ENCODE measurements around the gene ZSCAN9. TPM values are rescaled to one million over a fixed set of nuclear protein-coding genes. Genes with fewer than 3 reads are reported as not detected.
A peak's percentile ranks its signal among the peaks of the same experiment; 100 is the strongest.

The ZSCAN9 gene
- total and polyA plus RNA-seq, 2 of the 8 experiments (the other 6 are each of a cell fraction or from before 2014, with no cell fraction given) = 10.8 to 13.6 TPM

DNA sequence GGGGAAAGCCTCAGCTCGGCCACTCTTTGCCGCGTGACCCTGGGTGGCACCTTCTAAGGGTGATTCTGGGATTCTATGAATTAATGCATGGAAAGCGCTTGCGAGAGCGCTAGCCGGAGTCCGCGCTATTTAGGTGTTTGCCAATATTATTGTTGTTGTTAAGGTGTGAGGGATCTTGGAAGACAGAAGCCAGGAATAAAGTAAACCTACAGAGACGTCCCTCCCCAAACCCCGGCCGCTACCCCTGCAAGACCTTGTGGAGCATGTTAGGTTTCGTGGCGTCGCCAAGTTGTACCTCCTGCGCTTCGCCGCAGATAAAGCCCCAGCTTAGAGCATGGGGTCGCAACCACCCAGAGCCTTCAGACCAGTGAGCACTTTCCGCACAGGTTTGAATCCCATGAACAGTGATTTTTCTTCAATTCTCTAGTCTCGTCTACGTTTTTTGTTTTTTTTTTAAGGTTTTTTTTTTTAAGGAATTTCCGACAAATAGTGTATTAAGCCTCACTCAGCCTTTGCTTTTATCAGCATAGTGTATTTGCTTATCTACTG lies 16.9 kb upstream of the ZSCAN9 start:
- Histone ChIP-seq H2AFZ (ENCODE audit: low read length) (peak overlapping the region; percentile 97; the same call in 1 of the 2 replicates), H3K14ac (ENCODE audit: insufficient read length) (no peak overlapping the region), H2AK5ac (ENCODE audit: low read depth, low read length) (no peak overlapping the region), H3K9ac (replicated peaks in 1 of 4; ENCODE audit: extremely low read depth in 1 of 4, low read depth in 3 of 4, low read length in 3 of 4) (no peak overlapping the region), H3K4ac (replicated peaks; ENCODE audit: insufficient read length, low read depth, low read length) (no peak overlapping the region), H3K79me2 (ENCODE audit: control insufficient read depth in 1 of 2, insufficient read depth in 2 of 2, low read length in 2 of 2) (no peaks in the 10 kb centered on the region), H3K23ac (ENCODE audit: insufficient read length) (no peak overlapping the region), H4K8ac (ENCODE audit: extremely low read depth, insufficient read depth, low read length) (no peak overlapping the region), H3K18ac (ENCODE audit: extremely low read depth, low read length) (no peak overlapping the region), H2BK15ac (ENCODE audit: low read length) (no peak overlapping the region), H3K56ac (replicated peaks; ENCODE audit: insufficient read length, low read depth, low read length) (no peak overlapping the region), H4K91ac (replicated peaks; ENCODE audit: insufficient read length, low read length) (no peak overlapping the region), H3K36me3 (ENCODE audit: control insufficient read depth in 2 of 4, insufficient read depth in 4 of 4, low read length in 3 of 4) (no peaks in the 10 kb centered on the region), H4K20me1 (replicated peaks in 1 of 2; ENCODE audit: control insufficient read depth in 1 of 2, insufficient read depth in 2 of 2, low read length in 2 of 2) (peaks cover 0 to 1% of the 10 kb centered on the region in 2 experiments), H2BK5ac (ENCODE audit: low read depth, low read length) (no peak overlapping the region), H3K27me3 (replicated peaks in 1 of 4; ENCODE audit: control insufficient read depth in 3 of 4, extremely low read depth in 1 of 4, insufficient read depth in 3 of 4, low read length in 3 of 4) (peaks cover 32 to 70% (median 53%) of the 10 kb centered on the region in 4 experiments), H3K4me3 (ENCODE audit: extremely low read depth in 1 of 4, insufficient read depth in 2 of 4, low read depth in 3 of 4, low read length in 4 of 4) (peak overlapping the region; percentile 31 to 71 (median 60); a peak in 7 of 8 replicates), H3K79me1 (ENCODE audit: low read depth, low read length) (no peaks in the 10 kb centered on the region), H3K23me2 (ENCODE audit: low read depth, low read length) (peaks cover 19% of the 10 kb centered on the region), H3K4me1 (replicated peaks in 1 of 4; ENCODE audit: control insufficient read depth in 3 of 4, insufficient read depth in 4 of 4, low read length in 3 of 4) (peaks cover 0 to 2% (median 0%) of the 10 kb centered on the region in 4 experiments; a peak in 2 of 7 replicates), H3K9me3 (ENCODE audit: insufficient read depth in 2 of 2, low read depth in 1 of 2, low read length in 1 of 2) (no peaks in the 10 kb centered on the region), H2BK120ac (replicated peaks; ENCODE audit: low read depth, low read length) (no peak overlapping the region), H2BK12ac (ENCODE audit: low read depth, low read length) (no peak overlapping the region), H3K4me2 (ENCODE audit: insufficient read depth in 1 of 2, low read depth in 2 of 2, low read length in 2 of 2) (peak overlapping the region; percentile 81 to 96), H3K27ac (ENCODE audit: low read depth, low read length) (no peak overlapping the region), H4K5ac (ENCODE audit: insufficient read length, low read depth, low read length) (no peak overlapping the region), H2BK20ac (ENCODE audit: low read length) (no peak overlapping the region)
- ChIA-PET POLR2A (ENCODE audit: partially characterized antibody) (interaction anchor here (1.3 to 1.4 kb wide), 2 partner anchors 45 to 127 kb away, joined by 3 read pairs; partner anchors contain the start of gene ZSCAN31), CTCF (ENCODE audit: partially characterized antibody) (interaction anchor here (1.3 kb wide), 1 partner anchor 10 kb away, joined by 4 read pairs; no protein-coding TSS in a partner anchor)
- FAIRE-seq (peak; percentile 77), DNase-seq (ENCODE audit: low read depth in 1 of 2, low spot score in 2 of 2) (peak in 1 of 2 experiments; percentile 55)
- whole genome bisulfite sequencing, 2 experiments (ENCODE audit: extremely low coverage in 1 of 2, insufficient coverage in 1 of 2, insufficient read length in 1 of 2, insufficient replicate concordance in 2 of 2, low coverage in 1 of 2, low lambda C conversion rate in 2 of 2, missing lambda C conversion rate in 1 of 2) = 7% methylated on average over 23 of the region's 23 CpGs; no CpG with 5 or more reads in 1 of the 2 experiments
- no peak for TF ChIP-seq RAD21 (IDR thresholded peaks at IDR 0.05 in 1 of 2, conservative IDR thresholded peaks at IDR 0.05 in 1 of 2; ENCODE audit: low read depth in 2 of 2, low read length in 2 of 2)
- TF ChIP-seq, protein P1, sequence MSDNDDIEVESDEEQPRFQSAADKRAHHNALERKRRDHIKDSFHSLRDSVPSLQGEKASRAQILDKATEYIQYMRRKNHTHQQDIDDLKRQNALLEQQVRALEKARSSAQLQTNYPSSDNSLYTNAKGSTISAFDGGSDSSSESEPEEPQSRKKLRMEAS (IDR thresholded peaks at IDR 0.05) = peak; percentile 82
- peak; percentile 68; the same call in 1 of the 2 replicates for TF ChIP-seq POLR2AphosphoS5 (IDR thresholded peaks at IDR 0.05; ENCODE audit: low read depth, low read length)
- no peak for TF ChIP-seq NANOG (IDR thresholded peaks at IDR 0.05; ENCODE audit: insufficient read depth, low read depth, low read length, poor library complexity, severe bottlenecking)
- no peak for TF ChIP-seq TCF12 (IDR thresholded peaks at IDR 0.05; ENCODE audit: low read depth, low read length)
- no peak for TF ChIP-seq FOSL1 (IDR thresholded peaks at IDR 0.05; ENCODE audit: insufficient read depth, low read depth, low read length)
- peak; percentile 56; the same call in 1 of the 2 replicates for TF ChIP-seq E2F6 (IDR thresholded peaks at IDR 0.05)
- peak; percentile 56 for TF ChIP-seq EZH2 (IDR thresholded peaks at IDR 0.05; ENCODE audit: low read depth, low read length, severe bottlenecking)
- TF ChIP-seq RBBP5 (IDR thresholded peaks at IDR 0.05; ENCODE audit: borderline replicate concordance, low read depth, low read length) = no peak
- TF ChIP-seq ZNF274 (IDR thresholded peaks at IDR 0.05; ENCODE audit: borderline replicate concordance, extremely low read depth, low read length) = no peak
- no peak for TF ChIP-seq KDM1A (IDR thresholded peaks at IDR 0.05; ENCODE audit: borderline replicate concordance, low read length)

Data from H1 (cell line).